ENCODE results near the gene FNDC4.

DNA sequence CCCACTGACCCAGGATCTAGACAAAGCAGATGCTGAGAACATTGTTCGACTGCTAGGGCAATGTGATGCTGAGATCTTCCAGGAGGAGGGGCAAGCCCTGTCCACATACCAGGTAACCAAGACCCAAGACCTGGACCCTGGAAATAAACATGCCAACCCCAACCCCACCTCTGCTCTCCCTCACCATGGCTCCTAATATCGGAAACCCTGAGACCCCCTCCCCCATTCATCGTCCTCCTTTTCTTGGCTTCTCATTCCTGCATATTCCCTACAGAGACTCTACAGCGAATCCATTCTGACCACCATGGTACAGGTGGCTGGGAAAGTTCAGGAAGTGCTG is 2.3 kb upstream of the FNDC4 start:
- TF ChIP-seq CTCF (IDR thresholded peaks at IDR 0.05; ENCODE audit: low read length) (no peak), EZH2 (optimal IDR thresholded peaks at IDR 0.05; ENCODE audit: low read depth, low read length) (no peak), EZH2phosphoT487 (IDR thresholded peaks at IDR 0.05; ENCODE audit: low read length) (no peak)

All from MM.1S (cell line).